Measurements from ENCODE around the gene NUDT8.

Gene NUDT8, protein sequence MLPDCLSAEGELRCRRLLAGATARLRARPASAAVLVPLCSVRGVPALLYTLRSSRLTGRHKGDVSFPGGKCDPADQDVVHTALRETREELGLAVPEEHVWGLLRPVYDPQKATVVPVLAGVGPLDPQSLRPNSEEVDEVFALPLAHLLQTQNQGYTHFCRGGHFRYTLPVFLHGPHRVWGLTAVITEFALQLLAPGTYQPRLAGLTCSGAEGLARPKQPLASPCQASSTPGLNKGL

DNA sequence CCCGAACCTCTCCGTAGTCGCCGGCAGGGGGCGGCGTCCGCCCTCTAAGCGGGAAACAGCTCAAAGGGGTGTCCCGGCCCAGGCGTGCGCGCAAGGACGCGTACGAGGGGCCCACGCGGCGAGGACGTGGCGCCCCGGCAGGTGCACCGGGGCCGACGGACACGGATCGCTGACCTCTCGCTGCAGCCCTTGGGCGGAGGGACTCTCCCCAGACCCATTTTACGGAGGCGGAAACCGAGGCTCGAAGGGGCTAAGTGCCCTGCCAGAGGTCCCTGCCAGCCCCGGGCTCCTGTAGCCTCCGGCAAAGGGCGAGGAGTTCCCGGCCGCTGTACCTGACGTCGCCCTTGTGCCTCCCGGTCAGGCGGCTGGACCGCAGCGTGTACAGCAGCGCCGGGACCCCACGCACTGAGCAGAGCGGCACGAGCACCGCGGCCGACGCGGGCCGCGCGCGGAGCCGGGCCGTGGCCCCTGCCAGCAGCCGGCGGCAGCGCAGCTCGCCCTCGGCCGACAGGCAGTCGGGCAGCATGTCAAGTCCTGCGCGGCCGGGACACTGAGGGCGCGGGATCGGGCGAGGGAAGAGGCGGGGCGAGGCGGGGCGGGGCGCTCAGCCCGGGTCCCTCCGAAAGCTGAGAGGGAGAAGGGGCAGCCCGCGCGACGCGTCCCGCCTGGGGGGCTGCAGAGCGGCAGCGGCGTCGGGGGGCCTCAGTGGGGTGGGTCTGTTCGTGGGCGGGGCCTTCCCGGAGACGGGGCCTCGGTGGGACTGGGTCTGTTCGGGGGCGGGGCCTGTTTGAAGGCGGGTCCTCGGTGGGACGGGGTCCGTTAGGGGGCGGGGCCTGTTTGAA is at the start of gene NUDT8:
Gene NUDT8, minus strand, starts transcription at position 552 of the 842 bp plus-strand sequence. Its CDS starts 26 bp downstream, at position 526.
- peak; percentile 64 to 80 (median 67) for DNase-seq (ENCODE audit: low read depth in 3 of 3, low spot score in 1 of 3)

DNA sequence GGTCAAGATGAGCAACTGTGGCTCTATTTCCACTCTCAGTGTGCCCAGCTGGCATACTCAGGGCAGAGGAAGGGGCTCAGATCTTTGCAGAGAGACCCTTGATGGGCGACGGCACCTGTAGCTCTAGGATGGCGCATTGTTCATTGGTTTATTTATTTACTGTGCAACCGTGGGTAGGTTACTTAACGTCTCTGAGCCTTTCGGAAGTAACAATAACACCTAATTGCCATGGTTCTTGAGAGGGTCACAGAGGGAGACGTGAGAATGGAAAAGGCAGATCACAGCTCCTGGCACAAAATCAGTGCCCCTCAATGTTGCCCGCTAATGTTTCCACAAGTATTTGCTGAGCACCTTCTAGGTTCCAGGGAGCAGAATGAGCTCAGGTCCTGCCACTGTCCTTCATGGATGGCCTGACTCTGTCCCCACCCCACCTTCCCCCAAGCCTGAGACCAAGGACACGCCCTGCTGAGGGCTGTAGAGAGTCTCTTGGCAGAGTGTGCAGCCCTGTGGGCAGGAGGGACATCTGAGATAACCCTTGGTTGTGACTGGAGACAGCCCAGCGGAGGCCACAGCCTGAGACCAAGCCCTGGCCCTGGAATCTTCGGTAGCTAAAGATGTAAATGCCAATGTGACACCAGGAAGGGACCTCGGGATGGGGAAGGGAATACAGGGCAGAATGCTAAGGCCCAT is 45.5 kb upstream of the NUDT8 start:
- no peak for DNase-seq (ENCODE audit: low read depth in 3 of 3, low spot score in 1 of 3)

DNA sequence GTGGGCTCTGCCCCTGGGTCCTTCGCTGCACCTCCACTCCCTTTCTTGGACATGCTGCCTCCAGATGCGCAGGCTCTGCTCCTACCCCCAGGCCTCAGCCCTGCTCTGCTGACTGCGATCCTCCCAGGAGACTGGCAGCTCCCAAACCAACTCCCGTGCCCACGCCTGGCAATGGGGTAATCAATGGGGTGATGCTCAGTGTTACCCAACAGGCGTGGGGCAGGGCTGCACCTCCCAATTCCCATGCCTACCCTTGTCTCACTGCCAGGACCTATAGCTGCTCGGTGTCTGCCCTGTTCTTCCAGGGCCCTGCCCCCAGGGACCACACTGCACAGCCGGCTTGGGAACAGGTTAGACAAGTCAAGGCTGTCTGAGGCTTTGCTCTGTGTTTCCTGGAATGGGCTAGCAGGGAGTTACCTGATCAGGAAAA is 44.7 kb upstream of the NUDT8 start, which contains the start of gene ALDH3B2:
Gene ALDH3B2, minus strand, starts transcription at position 182 of the 430 bp plus-strand sequence. CDS start 7,688 bp downstream, outside the sequence.
- DNase-seq (ENCODE audit: low read depth in 3 of 3, low spot score in 1 of 3) = no peak

DNA sequence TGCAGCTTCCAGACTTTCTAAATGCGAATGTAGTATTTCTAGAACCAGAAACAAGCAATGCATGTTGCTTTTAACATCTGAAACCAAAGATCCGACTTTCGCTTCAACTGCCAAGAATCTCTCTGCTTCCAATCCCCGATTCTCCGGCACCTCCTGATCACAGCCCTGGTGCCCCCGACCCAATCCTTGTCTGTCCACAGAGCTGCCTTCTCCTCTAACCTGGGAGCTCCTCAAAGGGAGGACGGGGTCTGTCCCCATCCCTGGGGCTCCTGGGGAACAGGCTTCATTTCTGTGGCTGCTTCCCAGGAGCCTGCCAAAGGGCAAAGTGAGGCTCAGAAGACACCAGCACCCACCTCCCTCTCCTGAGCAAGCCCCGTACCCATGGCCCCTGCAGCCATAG is 44.2 kb upstream of the NUDT8 start:
- no peak for DNase-seq (ENCODE audit: low read depth in 3 of 3, low spot score in 1 of 3)

DNA sequence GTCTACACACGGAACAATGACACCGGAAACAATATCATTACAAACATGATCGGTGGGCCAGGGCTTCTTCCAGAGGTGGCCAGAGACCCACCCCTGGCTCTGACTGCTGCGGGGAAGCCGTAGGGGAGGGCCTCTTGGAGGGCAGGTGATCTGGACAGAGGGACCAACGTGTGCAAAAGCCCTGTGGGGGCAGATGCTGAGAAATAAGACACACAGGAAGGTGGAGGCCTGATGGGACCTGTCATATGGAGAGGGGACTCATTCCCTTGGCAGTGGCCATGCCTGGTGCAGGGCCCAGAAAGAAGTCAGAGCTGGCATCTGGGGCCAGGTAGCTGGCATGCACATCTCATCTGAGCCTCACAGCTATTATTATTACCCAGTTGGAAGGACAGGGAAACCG is 43.6 kb upstream of the NUDT8 start:
- DNase-seq (ENCODE audit: low read depth in 3 of 3, low spot score in 1 of 3) = no peak

DNA sequence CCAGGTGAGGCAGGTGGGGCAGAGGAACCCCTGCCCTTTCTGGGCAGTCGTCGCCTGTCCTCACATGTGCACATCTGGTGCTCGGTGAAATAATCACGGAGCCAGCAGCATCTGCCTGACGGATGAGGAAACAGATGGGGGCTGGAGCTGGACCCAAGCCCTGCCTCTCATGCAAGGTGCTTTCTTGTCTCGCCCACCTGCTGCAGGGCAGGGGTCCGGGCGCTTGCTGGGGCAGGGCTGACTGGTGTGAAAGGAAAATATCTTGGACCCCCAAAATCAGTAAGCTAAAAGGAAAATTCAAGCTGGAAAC is 41.4 kb upstream of the NUDT8 start:
- DNase-seq (ENCODE audit: low read depth in 3 of 3, low spot score in 1 of 3) = no peak

DNA sequence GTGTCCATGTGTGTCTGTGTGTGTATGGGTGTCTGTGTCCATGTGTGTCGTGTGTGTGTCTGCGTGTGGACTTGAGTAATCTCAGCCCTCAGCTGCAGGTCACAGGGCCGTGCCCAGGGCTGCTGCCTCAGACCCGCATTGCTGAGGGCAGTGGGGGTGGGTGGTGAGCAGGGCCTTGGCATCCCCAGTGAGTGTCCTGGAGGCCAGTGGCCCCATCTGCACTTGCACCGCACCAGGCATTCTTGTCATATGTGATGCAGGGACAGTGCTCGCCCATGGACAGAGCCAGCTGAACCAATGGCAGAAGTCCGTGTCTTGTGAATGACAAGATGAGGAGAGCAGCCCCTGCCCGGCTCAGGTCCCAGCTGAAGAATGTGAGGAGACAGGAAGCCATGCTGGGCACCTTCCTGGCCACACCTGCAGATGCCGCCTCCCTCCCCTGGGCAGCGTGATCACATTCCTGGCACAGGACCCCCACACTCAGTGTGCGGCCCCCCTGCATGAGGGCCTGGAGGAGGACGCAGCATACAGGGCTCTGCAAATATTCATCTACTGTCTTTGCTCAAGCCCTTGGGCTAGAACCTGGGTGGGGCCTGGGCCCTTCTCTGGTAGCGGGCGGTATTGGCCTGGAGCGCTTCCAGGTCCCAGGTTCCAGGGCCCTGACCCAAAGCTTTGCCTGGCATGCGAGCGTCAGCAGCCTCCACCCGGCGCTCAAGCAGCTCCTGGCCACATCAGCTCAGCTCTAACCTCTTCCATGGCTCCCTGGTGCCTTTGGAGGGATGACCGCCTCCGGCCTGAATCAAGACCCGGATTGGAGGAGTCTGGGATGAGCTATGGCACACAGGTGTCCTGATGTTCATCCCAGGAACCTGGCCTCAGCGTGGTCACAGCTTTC is 40.8 kb upstream of the NUDT8 start:
- no peak for DNase-seq (ENCODE audit: low read depth in 3 of 3, low spot score in 1 of 3)

DNA sequence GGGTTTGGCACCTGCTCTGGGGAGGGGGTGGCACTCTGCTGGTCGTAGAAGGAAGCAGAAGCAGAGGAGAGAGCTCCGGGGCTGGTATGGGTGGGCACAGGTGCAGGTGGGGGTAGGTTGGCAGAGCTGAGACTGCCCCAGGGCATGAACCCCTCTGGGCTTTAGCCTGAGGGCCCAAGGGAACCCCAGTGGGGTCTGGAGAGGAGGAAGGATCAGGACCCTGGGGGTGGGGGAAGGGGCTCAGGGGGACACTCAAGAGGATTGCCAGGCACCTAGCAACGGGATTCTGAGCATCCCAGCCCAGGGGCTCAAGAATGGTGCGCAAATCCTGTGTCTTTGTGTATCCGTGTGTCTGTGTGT is 38.4 kb upstream of the NUDT8 start:
- DNase-seq (ENCODE audit: low read depth in 3 of 3, low spot score in 1 of 3) = no peak

DNA sequence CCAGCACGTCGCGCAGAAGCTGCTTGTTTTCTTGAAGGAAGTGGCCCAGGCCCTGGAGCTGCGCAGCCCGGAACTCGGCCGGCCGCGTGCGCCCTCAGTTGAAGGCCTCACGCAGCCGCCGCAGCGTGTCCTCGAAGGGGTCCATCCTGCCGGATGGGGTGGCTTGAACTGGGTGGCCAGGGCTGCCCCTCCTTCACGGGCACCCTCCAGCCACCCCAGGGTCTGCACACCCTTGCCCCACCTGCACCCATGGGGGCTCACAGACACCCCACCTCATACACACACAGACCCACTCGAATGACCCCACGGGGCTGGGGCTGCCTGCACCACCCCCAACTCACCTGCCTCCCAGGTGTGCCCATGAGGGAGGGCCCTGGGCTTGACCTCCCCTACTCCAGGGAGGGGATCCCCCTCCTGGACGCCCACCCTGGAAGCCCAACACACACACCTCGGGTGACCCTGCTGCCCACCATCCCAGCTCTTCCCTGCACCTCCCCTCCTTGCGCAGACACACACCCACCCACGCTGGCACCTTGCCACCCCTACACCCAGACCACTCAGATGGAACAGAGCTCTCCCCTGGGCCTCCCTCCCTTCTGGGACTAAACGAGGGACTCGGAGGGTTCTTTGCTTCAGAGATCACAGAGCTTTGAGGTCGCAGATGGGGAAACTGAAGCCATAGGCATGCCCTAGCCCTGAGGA is 37.9 kb upstream of the NUDT8 start:
- DNase-seq (ENCODE audit: low read depth in 3 of 3, low spot score in 1 of 3) = no peak

DNA sequence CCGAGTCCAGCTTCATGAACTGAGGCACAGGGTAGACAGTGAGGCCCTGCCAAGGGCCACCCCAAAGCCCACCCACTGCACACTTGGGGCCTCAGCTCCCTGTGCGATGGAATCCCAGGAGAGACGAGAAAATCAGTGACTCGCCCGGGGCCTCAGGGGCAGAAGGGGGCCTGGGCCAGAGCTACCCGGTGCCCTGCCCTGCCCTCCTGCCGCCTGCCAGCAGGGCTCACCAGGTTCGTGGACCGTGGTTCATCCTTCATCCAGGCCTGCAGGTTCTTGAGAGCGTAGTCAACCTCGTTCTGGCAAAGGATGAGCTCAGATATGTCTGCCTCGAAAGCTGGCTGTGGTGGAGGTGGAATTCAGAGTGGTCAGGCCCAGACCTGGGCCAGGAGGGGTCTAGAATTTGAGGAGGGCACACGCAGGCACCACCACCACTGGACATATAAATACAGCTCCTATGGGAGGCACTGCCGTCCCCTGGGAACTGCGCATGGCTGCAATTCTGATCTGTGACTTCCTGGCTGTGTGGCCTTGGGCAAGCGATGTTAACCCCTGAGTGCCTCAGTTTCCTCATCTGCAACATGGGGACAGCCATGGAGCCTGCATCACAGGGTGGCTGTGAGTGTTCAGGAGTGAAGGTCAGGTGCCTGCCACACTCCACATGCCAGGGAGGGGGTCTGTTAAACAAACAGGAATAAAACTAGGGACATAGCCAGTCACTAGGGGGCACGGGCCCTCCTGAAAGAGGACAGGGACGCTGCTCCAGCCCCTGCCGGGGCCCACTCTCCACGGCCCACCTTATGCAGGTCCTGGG is 37.1 kb upstream of the NUDT8 start:
- no peak for DNase-seq (ENCODE audit: low read depth in 3 of 3, low spot score in 1 of 3)

DNA sequence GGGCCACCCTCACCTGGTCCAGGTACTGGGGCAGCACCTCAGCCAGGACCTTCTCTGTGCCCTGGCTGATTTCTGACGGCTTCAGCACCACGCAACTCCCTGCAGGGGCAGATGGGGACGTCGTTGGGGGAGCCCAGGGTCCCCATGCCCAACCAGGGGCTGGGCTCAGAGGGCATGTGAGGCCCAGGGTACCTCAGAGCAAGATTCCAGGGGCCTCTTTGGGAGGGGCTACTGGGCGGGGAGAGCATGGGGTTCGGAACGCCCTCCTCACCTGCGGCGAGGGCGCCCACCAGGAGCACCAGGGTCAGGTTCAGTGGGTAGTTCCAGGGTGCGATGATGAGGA is 36.5 kb upstream of the NUDT8 start:
- no peak for DNase-seq (ENCODE audit: low read depth in 3 of 3, low spot score in 1 of 3)

DNA sequence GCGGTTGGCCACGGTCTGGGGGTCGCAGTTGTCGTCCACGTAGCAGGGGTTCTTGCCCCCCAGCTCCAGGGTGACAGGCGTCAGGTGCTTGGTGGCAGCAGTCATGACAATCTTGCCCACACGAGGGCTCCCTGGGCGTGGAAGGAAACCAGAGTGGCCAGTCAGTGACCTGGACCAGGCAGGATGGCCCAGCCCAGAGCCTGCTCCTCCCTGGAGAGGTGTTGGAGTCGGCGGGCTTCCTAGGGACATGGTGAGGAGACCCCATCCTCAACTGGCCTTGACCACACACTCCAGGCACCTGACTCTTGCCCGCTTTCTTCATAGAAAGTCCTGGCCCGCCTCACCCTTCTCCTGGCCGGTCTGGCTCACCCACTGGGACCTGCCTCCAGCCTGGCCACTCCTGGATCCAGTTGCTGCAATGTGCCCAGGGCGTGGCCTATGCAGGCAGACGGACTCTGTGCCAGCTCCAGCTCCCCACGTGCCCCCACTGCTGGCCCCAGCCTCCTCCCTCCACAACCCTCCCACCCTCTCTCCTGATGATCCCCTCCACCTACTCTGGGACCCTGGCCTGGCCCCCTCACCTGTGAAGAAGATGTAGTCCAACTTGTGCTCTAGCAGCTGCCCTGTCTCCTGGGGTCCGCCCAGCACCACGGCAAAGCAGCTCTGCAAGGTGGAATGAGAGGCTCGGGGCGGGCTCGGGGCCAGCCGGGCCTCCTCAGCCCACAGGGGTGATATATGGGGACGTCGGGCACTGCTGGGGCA is 36.0 kb upstream of the NUDT8 start:
- DNase-seq (ENCODE audit: low read depth in 3 of 3, low spot score in 1 of 3) = no peak

DNA sequence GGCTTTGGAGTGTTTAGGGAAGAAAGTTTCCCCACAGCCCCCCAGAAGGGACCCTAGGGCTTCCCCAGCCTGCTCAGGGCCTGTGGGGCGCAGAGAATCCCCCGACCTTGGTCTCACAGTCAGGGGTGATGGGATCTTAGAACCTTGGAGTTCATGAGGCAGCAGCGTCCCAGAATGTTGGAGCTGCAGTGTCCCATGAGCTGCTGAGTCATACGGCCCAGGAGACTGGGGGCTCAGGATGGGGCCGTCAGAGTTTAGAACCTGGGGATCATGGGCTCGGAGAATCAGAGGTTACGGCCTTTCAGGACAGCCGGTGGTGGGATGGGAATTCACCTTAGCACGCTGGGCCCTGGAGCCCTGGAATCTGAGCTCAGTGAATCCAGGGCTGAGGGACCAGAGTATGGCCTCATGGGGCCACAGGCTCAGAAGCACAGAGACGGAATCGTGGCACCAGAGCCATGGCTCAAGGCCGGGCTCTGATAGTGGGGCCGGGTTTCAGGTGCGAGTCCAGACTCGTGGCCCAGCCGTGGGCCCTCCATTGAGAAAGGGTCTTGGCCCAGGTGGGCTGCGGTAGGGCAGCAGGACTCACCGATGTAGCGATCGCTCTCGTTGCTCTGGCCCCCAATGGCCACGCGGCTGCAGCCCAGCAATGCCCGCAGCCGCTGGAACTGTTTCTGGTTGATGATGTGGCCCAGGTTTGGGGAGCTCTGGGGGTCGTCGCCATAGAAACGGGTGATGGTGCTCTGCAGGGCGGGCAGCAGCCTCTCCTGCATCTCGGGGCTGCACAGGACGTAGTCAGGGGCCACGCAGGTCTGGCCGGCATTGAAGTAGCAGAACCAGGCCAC is 35.2 kb upstream of the NUDT8 start:
- DNase-seq (ENCODE audit: low read depth in 3 of 3, low spot score in 1 of 3) = no peak

DNA sequence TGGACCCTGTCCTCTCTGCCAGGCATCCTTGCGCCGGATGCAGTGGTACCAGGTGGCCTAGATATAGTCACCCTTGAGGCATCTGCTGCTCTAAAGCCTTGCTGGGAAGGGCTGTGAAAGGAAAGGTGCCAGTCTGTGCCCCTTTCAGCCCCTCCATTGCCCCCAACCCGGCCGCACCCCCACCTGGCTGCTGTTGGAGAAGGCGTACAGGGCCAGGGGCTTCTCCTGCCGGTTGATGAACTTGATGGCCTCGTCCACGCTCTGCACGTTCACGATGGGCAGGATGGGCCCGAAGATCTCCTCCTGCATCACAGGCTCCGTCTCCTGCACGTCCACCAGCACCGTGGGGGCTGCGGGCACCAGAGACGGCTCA is 34.5 kb upstream of the NUDT8 start:
- DNase-seq (ENCODE audit: low read depth in 3 of 3, low spot score in 1 of 3) = no peak

DNA sequence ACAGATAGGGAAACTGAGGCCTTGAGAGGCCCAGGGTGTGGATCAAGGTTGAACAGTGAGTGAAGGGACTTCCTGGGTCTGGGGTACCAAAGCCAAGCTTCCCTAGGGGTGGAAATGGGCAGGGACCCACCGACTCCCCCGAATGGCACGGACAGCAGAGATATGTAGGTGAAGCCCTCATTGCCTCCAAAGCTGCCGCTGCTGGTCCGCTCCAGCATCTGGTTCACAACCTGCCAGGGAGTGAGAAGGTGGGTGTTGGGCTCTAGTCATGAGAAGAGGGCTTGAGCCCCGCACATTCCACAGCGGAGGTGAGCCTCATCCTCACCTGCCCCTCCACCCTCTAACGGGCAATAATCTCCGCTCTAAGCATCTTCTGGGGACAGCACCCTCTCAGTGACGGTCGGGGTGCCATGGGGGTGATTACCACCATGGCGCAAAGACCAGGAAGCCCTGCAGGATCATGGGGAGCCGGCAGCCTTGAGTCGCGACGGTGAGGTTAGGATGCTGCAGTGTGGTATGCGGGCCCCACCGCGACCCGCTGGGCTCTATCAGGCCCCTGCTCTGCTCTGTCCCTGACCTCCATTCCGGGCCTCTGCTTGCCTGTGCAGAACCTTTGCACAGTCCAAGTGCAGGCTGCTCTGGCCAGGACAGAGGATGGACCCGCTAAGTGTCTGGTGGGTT is 33.9 kb upstream of the NUDT8 start:
- no peak for DNase-seq (ENCODE audit: low read depth in 3 of 3, low spot score in 1 of 3)

DNA sequence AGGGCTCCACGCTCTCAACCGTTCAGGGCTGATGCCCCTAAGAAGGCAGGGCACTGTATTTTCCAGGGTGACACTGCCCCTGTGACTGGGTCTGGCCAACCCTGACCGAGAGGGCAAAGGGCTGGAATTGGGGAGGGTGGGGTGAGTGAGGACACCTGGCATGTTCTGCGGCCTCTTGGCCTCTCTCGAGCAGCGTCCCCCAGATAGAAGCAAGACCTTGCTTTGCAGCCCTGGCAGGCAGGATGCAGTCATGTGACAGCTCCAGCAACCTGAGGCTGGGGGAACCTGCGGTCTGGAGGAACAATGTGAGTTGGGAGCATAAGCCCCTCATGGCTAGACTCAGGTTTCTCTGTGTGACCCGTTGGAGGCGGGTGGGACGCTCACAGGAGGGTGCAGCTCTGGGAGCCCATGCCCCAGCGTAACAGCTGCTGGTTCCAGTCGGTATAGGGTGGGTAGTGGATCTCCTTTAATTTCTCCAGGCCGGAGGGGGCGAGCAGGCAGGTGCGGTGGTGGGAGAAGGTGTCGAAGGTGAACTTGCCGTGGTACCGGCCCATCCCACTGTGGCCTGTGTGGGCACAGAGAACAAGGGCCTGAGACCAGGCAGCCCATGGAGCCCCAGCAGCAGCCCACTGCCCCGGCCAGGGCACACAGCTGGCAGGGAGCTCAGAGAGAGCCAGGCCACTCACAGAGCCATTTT is 33.2 kb upstream of the NUDT8 start:
- no peak for DNase-seq (ENCODE audit: low read depth in 3 of 3, low spot score in 1 of 3)

Data from stimulated activated CD4-positive, alpha-beta T cell treated with anti-CD3 and anti-CD28 coated beads, TNF-alpha, amount 100 ng/mL, for 1 hour (primary cell).